Kidney glomerular epithelial cell (primary cell): Measurements from ENCODE around the gene STH.
"Not testable (repeated sequence)": the region's sequence is repeated elsewhere in the genome, so short reads cannot be mapped to it uniquely, and the experiment has no call there.

Experiments used
- DNase-seq: peaks from one replicate; lab custom pipeline; 2025; lab: John Stamatoyannopoulos, UW

STH gene

DNA sequence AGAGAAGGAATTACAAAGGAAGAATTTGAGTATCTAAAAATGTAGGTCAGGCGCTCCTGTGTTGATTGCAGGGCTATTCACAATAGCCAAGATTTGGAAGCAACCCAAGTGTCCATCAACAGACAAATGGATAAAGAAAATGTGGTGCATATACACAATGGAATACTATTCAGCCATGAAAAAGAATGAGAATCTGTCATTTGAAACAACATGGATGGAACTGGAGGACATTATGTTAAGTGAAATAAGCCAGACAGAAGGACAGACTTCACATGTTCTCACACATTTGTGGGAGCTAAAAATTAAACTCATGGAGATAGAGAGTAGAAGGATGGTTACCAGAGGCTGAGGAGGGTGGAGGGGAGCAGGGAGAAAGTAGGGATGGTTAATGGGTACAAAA lies 7.0 kb downstream of the STH start:
- DNase-seq = not testable (repeated sequence)

DNA sequence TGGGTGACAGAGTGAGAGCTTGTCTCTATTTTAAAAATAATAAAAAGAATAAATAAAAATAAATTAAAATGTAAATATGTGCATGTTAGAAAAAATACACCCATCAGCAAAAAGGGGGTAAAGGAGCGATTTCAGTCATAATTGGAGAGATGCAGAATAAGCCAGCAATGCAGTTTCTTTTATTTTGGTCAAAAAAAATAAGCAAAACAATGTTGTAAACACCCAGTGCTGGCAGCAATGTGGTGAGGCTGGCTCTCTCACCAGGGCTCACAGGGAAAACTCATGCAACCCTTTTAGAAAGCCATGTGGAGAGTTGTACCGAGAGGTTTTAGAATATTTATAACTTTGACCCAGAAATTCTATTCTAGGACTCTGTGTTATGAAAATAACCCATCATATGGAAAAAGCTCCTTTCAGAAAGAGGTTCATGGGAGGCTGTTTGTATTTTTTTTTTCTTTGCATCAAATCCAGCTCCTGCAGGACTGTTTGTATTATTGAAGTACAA lies 8.5 kb downstream of the STH start:
- no peak for DNase-seq

DNA sequence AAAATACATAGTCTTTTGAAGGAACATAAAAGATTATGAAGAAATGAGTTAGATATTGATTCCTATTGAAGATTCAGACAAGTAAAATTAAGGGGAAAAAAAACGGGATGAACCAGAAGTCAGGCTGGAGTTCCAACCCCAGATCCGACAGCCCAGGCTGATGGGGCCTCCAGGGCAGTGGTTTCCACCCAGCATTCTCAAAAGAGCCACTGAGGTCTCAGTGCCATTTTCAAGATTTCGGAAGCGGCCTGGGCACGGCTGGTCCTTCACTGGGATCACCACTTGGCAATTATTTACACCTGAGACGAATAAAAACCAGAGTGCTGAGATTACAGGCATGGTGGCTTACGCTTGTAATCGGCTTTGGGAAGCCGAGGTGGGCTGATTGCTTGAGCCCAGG lies 9.5 kb downstream of the STH start:
- no peak for DNase-seq

DNA sequence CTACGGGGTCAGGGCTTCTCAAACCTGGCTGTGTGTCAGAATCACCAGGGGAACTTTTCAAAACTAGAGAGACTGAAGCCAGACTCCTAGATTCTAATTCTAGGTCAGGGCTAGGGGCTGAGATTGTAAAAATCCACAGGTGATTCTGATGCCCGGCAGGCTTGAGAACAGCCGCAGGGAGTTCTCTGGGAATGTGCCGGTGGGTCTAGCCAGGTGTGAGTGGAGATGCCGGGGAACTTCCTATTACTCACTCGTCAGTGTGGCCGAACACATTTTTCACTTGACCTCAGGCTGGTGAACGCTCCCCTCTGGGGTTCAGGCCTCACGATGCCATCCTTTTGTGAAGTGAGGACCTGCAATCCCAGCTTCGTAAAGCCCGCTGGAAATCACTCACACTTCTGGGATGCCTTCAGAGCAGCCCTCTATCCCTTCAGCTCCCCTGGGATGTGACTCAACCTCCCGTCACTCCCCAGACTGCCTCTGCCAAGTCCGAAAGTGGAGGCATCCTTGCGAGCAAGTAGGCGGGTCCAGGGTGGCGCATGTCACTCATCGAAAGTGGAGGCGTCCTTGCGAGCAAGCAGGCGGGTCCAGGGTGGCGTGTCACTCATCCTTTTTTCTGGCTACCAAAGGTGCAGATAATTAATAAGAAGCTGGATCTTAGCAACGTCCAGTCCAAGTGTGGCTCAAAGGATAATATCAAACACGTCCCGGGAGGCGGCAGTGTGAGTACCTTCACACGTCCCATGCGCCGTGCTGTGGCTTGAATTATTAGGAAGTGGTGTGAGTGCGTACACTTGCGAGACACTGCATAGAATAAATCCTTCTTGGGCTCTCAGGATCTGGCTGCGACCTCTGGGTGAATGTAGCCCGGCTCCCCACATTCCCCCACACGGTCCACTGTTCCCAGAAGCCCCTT lies 10.9 kb downstream of the STH start:
- DNase-seq = no peak

DNA sequence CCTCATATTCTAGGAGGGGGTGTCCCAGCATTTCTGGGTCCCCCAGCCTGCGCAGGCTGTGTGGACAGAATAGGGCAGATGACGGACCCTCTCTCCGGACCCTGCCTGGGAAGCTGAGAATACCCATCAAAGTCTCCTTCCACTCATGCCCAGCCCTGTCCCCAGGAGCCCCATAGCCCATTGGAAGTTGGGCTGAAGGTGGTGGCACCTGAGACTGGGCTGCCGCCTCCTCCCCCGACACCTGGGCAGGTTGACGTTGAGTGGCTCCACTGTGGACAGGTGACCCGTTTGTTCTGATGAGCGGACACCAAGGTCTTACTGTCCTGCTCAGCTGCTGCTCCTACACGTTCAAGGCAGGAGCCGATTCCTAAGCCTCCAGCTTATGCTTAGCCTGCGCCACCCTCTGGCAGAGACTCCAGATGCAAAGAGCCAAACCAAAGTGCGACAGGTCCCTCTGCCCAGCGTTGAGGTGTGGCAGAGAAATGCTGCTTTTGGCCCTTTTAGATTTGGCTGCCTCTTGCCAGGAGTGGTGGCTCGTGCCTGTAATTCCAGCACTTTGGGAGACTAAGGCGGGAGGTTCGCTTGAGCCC lies 11.6 kb downstream of the STH start:
- DNase-seq = no peak

DNA sequence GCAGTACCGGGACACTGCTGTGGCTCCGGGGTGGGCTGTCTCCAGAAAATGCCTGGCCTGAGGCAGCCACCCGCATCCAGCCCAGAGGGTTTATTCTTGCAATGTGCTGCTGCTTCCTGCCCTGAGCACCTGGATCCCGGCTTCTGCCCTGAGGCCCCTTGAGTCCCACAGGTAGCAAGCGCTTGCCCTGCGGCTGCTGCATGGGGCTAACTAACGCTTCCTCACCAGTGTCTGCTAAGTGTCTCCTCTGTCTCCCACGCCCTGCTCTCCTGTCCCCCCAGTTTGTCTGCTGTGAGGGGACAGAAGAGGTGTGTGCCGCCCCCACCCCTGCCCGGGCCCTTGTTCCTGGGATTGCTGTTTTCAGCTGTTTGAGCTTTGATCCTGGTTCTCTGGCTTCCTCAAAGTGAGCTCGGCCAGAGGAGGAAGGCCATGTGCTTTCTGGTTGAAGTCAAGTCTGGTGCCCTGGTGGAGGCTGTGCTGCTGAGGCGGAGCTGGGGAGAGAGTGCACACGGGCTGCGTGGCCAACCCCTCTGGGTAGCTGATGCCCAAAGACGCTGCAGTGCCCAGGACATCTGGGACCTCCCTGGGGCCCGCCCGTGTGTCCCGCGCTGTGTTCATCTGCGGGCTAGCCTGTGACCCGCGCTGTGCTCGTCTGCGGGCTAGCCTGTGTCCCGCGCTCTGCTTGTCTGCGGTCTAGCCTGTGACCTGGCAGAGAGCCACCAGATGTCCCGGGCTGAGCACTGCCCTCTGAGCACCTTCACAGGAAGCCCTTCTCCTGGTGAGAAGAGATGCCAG lies 12.9 kb downstream of the STH start:
- DNase-seq = no peak

DNA sequence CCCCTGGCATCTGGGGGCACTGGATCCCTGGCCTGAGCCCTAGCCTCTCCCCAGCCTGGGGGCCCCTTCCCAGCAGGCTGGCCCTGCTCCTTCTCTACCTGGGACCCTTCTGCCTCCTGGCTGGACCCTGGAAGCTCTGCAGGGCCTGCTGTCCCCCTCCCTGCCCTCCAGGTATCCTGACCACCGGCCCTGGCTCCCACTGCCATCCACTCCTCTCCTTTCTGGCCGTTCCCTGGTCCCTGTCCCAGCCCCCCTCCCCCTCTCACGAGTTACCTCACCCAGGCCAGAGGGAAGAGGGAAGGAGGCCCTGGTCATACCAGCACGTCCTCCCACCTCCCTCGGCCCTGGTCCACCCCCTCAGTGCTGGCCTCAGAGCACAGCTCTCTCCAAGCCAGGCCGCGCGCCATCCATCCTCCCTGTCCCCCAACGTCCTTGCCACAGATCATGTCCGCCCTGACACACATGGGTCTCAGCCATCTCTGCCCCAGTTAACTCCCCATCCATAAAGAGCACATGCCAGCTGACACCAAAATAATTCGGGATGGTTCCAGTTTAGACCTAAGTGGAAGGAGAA lies 13.5 kb downstream of the STH start:
- no peak for DNase-seq

DNA sequence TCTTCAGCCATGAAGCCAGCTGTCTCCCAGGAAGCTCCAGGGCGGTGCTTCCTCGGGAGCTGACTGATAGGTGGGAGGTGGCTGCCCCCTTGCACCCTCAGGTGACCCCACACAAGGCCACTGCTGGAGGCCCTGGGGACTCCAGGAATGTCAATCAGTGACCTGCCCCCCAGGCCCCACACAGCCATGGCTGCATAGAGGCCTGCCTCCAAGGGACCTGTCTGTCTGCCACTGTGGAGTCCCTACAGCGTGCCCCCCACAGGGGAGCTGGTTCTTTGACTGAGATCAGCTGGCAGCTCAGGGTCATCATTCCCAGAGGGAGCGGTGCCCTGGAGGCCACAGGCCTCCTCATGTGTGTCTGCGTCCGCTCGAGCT lies 14.1 kb downstream of the STH start:
- no peak for DNase-seq

DNA sequence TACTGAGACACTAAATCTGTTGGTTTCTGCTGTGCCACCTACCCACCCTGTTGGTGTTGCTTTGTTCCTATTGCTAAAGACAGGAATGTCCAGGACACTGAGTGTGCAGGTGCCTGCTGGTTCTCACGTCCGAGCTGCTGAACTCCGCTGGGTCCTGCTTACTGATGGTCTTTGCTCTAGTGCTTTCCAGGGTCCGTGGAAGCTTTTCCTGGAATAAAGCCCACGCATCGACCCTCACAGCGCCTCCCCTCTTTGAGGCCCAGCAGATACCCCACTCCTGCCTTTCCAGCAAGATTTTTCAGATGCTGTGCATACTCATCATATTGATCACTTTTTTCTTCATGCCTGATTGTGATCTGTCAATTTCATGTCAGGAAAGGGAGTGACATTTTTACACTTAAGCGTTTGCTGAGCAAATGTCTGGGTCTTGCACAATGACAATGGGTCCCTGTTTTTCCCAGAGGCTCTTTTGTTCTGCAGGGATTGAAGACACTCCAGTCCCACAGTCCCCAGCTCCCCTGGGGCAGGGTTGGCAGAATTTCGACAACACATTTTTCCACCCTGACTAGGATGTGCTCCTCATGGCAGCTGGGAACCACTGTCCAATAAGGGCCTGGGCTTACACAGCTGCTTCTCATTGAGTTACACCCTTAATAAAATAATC lies 14.6 kb downstream of the STH start:
- no peak for DNase-seq

DNA sequence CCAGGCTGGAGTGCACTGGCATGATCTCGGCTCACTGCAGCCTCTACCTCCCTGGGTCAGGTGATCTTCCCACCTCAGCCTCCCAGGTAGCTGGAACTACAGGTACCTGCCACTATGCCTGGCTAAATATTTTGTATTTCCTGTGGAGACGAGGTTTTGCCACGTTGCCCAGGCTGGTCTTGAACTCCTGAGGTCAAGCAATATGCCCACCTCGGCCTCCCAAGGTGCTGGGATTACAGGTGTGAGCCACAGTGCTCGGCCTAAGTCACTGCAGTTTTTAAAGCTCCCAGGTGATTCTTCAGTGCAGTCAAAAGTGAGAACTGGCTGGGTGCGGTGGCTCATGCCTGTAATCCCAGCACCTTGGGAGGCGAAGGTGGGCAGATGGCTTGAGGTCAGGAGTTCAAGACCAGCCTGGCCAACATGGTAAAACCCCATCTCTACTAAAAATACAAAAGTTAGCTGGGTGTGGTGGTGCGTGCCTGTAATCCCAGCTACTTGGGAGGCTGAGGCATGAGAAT lies 20.4 kb downstream of the STH start:
- not testable (repeated sequence) for DNase-seq

DNA sequence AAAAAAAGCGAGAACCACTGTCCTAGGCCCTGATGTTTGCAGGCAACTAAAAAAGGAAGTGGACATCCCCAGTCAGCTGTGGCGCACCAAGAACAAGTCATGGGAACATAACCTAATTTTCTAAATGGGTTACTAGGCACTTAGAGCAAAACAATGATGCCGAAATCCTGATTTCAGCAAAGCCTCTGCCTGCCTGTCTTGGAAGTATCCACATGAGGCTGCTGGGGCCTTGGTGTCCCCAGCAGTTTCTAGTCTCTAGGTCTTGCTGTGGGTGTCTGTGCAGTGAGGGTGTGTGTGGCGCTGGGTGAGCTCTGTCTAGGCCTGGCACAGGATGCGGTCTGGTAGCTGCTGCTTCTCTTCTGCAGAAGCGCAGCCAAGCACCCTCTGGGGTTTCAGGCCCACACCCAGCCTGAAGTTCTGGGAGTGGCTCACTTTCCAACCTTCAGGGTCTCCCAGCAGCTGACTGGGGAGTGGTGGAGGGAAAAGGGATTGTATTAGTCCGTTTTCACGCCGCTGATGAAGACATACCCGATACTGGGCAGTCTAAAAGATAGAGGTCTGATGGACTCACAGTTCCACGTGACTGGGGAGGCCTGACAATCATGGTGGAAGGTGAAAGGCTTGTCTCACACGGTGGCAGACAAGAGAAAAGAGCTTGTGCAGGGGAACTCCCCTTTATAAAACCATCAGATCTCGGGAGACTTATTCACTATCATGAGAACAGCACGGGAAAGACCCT lies 21.1 kb downstream of the STH start:
- DNase-seq = no peak

DNA sequence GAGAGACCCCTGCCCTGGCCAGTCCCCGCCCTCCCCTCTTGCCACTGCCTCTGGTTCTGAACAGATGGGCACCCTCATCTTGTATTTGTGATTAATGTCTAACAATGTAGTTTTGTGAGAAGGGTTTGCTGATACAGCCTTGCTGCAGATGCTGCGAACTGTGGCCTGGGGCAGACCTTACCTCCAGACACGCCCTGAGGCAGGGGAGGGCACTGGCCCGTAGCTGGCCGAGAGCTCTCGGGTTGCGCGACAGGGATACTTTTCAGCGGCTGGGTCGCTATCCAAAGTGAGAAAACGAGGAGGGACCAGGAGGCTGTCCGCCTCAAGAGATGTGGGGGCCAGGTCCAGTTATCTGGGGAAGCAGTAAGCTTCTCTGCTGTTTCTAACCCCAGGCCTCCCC lies 21.9 kb downstream of the STH start:
- no peak for DNase-seq

DNA sequence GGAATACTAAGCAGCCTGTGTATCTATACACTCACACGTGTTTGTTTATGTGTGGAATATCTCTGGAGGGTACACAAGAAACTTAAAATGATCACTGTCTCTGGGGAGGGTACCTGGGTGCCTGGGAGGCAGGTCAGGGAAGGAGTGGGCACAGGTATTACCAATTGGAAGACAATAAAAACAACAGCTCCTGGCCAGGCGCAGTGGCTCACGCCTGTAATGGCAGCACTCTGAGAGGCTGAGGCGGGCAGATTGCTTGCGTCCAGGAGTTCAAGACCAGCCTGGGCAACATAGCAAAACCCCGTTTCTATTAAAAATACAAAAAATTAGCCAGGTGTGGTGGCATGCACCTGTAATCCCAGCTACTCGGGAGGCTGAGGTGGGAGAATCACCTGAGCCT lies 24.3 kb downstream of the STH start:
- not testable (repeated sequence) for DNase-seq

DNA sequence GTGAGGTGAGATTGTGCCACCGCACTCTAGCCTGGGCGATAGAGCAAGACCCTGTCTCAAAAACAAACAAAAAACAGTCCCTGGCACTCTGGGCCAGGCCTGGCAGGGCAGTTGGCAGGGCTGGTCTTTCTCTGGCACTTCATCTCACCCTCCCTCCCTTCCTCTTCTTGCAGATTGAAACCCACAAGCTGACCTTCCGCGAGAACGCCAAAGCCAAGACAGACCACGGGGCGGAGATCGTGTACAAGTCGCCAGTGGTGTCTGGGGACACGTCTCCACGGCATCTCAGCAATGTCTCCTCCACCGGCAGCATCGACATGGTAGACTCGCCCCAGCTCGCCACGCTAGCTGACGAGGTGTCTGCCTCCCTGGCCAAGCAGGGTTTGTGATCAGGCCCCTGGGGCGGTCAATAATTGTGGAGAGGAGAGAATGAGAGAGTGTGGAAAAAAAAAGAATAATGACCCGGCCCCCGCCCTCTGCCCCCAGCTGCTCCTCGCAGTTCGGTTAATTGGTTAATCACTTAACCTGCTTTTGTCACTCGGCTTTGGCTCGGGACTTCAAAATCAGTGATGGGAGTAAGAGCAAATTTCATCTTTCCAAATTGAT lies 24.8 kb downstream of the STH start:
- DNase-seq = no peak

DNA sequence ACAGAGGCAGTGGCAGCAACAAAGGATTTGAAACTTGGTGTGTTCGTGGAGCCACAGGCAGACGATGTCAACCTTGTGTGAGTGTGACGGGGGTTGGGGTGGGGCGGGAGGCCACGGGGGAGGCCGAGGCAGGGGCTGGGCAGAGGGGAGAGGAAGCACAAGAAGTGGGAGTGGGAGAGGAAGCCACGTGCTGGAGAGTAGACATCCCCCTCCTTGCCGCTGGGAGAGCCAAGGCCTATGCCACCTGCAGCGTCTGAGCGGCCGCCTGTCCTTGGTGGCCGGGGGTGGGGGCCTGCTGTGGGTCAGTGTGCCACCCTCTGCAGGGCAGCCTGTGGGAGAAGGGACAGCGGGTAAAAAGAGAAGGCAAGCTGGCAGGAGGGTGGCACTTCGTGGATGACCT lies 25.5 kb downstream of the STH start:
- DNase-seq = no peak

DNA sequence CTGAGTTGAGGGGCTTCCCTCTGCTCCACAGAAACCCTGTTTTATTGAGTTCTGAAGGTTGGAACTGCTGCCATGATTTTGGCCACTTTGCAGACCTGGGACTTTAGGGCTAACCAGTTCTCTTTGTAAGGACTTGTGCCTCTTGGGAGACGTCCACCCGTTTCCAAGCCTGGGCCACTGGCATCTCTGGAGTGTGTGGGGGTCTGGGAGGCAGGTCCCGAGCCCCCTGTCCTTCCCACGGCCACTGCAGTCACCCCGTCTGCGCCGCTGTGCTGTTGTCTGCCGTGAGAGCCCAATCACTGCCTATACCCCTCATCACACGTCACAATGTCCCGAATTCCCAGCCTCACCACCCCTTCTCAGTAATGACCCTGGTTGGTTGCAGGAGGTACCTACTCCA lies 26.0 kb downstream of the STH start:
- DNase-seq = no peak

DNA sequence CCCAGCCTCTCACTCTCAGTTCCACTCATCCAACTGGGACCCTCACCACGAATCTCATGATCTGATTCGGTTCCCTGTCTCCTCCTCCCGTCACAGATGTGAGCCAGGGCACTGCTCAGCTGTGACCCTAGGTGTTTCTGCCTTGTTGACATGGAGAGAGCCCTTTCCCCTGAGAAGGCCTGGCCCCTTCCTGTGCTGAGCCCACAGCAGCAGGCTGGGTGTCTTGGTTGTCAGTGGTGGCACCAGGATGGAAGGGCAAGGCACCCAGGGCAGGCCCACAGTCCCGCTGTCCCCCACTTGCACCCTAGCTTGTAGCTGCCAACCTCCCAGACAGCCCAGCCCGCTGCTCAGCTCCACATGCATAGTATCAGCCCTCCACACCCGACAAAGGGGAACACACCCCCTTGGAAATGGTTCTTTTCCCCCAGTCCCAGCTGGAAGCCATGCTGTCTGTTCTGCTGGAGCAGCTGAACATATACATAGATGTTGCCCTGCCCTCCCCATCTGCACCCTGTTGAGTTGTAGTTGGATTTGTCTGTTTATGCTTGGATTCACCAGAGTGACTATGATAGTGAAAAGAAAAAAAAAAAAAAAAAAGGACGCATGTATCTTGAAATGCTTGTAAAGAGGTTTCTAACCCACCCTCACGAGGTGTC lies 26.6 kb downstream of the STH start:
- DNase-seq = no peak

DNA sequence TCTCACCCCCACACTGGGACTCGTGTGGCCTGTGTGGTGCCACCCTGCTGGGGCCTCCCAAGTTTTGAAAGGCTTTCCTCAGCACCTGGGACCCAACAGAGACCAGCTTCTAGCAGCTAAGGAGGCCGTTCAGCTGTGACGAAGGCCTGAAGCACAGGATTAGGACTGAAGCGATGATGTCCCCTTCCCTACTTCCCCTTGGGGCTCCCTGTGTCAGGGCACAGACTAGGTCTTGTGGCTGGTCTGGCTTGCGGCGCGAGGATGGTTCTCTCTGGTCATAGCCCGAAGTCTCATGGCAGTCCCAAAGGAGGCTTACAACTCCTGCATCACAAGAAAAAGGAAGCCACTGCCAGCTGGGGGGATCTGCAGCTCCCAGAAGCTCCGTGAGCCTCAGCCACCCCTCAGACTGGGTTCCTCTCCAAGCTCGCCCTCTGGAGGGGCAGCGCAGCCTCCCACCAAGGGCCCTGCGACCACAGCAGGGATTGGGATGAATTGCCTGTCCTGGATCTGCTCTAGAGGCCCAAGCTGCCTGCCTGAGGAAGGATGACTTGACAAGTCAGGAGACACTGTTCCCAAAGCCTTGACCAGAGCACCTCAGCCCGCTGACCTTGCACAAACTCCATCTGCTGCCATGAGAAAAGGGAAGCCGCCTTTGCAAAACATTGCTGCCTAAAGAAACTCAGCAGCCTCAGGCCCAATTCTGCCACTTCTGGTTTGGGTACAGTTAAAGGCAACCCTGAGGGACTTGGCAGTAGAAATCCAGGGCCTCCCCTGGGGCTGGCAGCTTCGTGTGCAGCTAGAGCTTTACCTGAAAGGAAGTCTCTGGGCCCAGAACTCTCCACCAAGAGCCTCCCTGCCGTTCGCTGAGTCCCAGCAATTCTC lies 27.4 kb downstream of the STH start:
- no peak for DNase-seq
